Activated CD4-positive, alpha-beta T cell treated with anti-CD3 and anti-CD28 coated beads, Interleukin-10, Interleukin-2, amounts not matched to agents 100 ng/mL and 50 ng/mL, durations not matched to agents 16 hours and 8 hours (primary cell): Measurements from ENCODE around the gene BBLN.
"Not testable (repeated sequence)": the region's sequence is repeated elsewhere in the genome, so short reads cannot be mapped to it uniquely, and the experiment has no call there.

Source experiments
- DNase-seq: peaks from one replicate; pipeline ENCODE4 v3.0.0-alpha.2; 2020

Gene BBLN

GRCh38 chr9:128164307-128164885 lies 4.3 kb downstream of the BBLN start:
- DNase-seq = no peak

- no peak for DNase-seq
Observed at GRCh38 chr9:128166169-128166568, 6.1 kb downstream of the BBLN start.

GRCh38 chr9:128167209-128167608 lies 7.1 kb downstream of the BBLN start:
- no peak for DNase-seq

GRCh38 chr9:128168731-128169308 lies 8.8 kb downstream of the BBLN start:
- no peak for DNase-seq

- DNase-seq = no peak
Observed at GRCh38 chr9:128169492-128169891, 9.4 kb downstream of the BBLN start.

GRCh38 chr9:128169925-128170324 lies 9.9 kb downstream of the BBLN start:
- no peak for DNase-seq

GRCh38 chr9:128174062-128174461 lies 14.0 kb downstream of the BBLN start:
- no peak for DNase-seq

- no peak for DNase-seq
Observed at GRCh38 chr9:128175102-128175563, 15.1 kb downstream of the BBLN start.

GRCh38 chr9:128175726-128176125 lies 15.7 kb downstream of the BBLN start:
- DNase-seq = no peak

- DNase-seq = no peak
Observed at GRCh38 chr9:128178806-128179431, 18.9 kb downstream of the BBLN start.

GRCh38 chr9:128180001-128180400 lies 19.9 kb downstream of the BBLN start:
- DNase-seq = no peak

GRCh38 chr9:128180447-128180846 lies 20.4 kb downstream of the BBLN start:
- no peak for DNase-seq

GRCh38 chr9:128181480-128181879 lies 21.4 kb downstream of the BBLN start:
- not testable (repeated sequence) for DNase-seq

GRCh38 chr9:128182893-128183588 lies 23.0 kb downstream of the BBLN start:
- no peak for DNase-seq

- no peak for DNase-seq
Observed at GRCh38 chr9:128185979-128186965, 26.2 kb downstream of the BBLN start.

GRCh38 chr9:128187361-128187760 lies 27.3 kb downstream of the BBLN start:
- DNase-seq = no peak

- DNase-seq = no peak
Observed at GRCh38 chr9:128188209-128188608, 28.1 kb downstream of the BBLN start.

- no peak for DNase-seq
Observed at GRCh38 chr9:128190013-128190412, 29.9 kb downstream of the BBLN start.

- no peak for DNase-seq
Observed at GRCh38 chr9:128190516-128191405, 30.7 kb downstream of the BBLN start.

- DNase-seq = peak; percentile 84
Observed at GRCh38 chr9:128191406-128192046, 31.5 kb downstream of the BBLN start, which contains the start of gene CIZ1. Gene CIZ1 (minus strand): TSS chr9:128191572. CDS start chr9:128190857, 715 bp downstream.
